HG02938 (cell line): ENCODE data around the gene FSCN2.

Source experiments
- ATAC-seq: cut with Tn5 transposase; IDR thresholded peaks from one replicate; pipeline ENCODE4 v1.9.1; 2021; ENCODE audit warnings: mild to moderate bottlenecking, moderate library complexity; ENCODE audit not compliant: unreplicated experiment

The FSCN2 gene

GRCh38 chr17:81527591-81528383, at the start of gene FSCN2:
TSS of gene FSCN2 (plus strand) at chr17:81528377. CDS start at chr17:81528532, 155 bp downstream.
- no peak for ATAC-seq

- no peak for ATAC-seq
Measured at GRCh38 chr17:81479175-81480071, 48.8 kb upstream of the FSCN2 start.

GRCh38 chr17:81480140-81481072, 47.8 kb upstream of the FSCN2 start:
- ATAC-seq = no peak

- ATAC-seq = no peak
Measured at GRCh38 chr17:81481073-81481799, 46.9 kb upstream of the FSCN2 start.

GRCh38 chr17:81481815-81482505, 46.2 kb upstream of the FSCN2 start:
- no peak for ATAC-seq

- ATAC-seq = no peak
Measured at GRCh38 chr17:81482673-81483072, 45.5 kb upstream of the FSCN2 start.

GRCh38 chr17:81483085-81483861, 44.9 kb upstream of the FSCN2 start:
- no peak for ATAC-seq

- ATAC-seq = no peak
Measured at GRCh38 chr17:81483862-81484194, 44.3 kb upstream of the FSCN2 start.

GRCh38 chr17:81484195-81484979, 43.8 kb upstream of the FSCN2 start:
- ATAC-seq = peak; percentile 65

- no peak for ATAC-seq
Measured at GRCh38 chr17:81486199-81486810, 41.9 kb upstream of the FSCN2 start.

GRCh38 chr17:81487089-81487486, 41.1 kb upstream of the FSCN2 start:
- no peak for ATAC-seq

- no peak for ATAC-seq
Measured at GRCh38 chr17:81487487-81488275, 40.5 kb upstream of the FSCN2 start.

- ATAC-seq = no peak
Measured at GRCh38 chr17:81488276-81488860, 39.8 kb upstream of the FSCN2 start.

- no peak for ATAC-seq
Measured at GRCh38 chr17:81489012-81489997, 38.9 kb upstream of the FSCN2 start.
